ENCODE measurements around the gene GNG13.
A peak's percentile ranks its signal among the peaks of the same experiment; 100 is the strongest.

The GNG13 gene

GRCh38 chr16:793414-793813, 7.1 kb downstream of the GNG13 start:
- TF ChIP-seq CTCF (IDR thresholded peaks at IDR 0.05; ENCODE audit: low read depth, low read length, missing control alignments): no peak
- no peak overlapping the region for H3K4me3 ChIP-seq (ENCODE audit: low read depth, low read length)
- DNase-seq (ENCODE audit: low read depth): no peak

- H3K4me3 ChIP-seq (ENCODE audit: low read depth, low read length): no peak overlapping the region
- no peak for TF ChIP-seq CTCF (IDR thresholded peaks at IDR 0.05; ENCODE audit: low read depth, low read length, missing control alignments)
- DNase-seq (ENCODE audit: low read depth): no peak
Measured at GRCh38 chr16:792221-792995, 8.1 kb downstream of the GNG13 start.

- no peak for TF ChIP-seq CTCF (IDR thresholded peaks at IDR 0.05; ENCODE audit: low read depth, low read length, missing control alignments)
- no peak for DNase-seq (ENCODE audit: low read depth)
- no peak overlapping the region for H3K4me3 ChIP-seq (ENCODE audit: low read depth, low read length)
Measured at GRCh38 chr16:791131-791530, 9.4 kb downstream of the GNG13 start.

GRCh38 chr16:790086-790485, 10.4 kb downstream of the GNG13 start:
- H3K4me3 ChIP-seq (ENCODE audit: low read depth, low read length): no peak overlapping the region
- TF ChIP-seq CTCF (IDR thresholded peaks at IDR 0.05; ENCODE audit: low read depth, low read length, missing control alignments): no peak

GRCh38 chr16:789191-789850, 11.2 kb downstream of the GNG13 start:
- no peak for TF ChIP-seq CTCF (IDR thresholded peaks at IDR 0.05; ENCODE audit: low read depth, low read length, missing control alignments)
- DNase-seq (ENCODE audit: low read depth): no peak
- peak overlapping the region; percentile 84 for H3K4me3 ChIP-seq (ENCODE audit: low read depth, low read length)

More at GRCh38 chr16:790086-790485, 10.4 kb downstream of the GNG13 start:
- no peak for DNase-seq (ENCODE audit: low read depth)

- peak within 1 kb of the TSS; percentile 99 for H3K4me3 ChIP-seq (ENCODE audit: low read depth, low read length)
- TF ChIP-seq CTCF (IDR thresholded peaks at IDR 0.05; ENCODE audit: low read depth, low read length, missing control alignments): no peak
- peak; percentile 35 for DNase-seq (ENCODE audit: low read depth)
Measured at GRCh38 chr16:788399-789126, 12.0 kb downstream of the GNG13 start, which contains the start of gene CHTF18. TSS of gene CHTF18 (plus strand) at chr16:788620. CDS start at chr16:788685, 65 bp downstream.

Measured in GM12864 (cell line).